AML-193 (cell line): ENCODE data around the gene KIFAP3.
"Not testable (repeated sequence)": the region's sequence is repeated elsewhere in the genome, so short reads cannot be mapped to it uniquely, and the experiment has no call there.

Experiments used
- DNase-seq, 2 experiments: peaks; one replicate each; lab custom pipeline; 2025; lab: John Stamatoyannopoulos, UW

KIFAP3 gene

GRCh38 chr1:169886931-169887330 lies 187.6 kb downstream of the KIFAP3 start:
- DNase-seq = no peak

GRCh38 chr1:169886422-169886821 lies 188.1 kb downstream of the KIFAP3 start:
- DNase-seq = no peak

GRCh38 chr1:169885207-169885606 lies 189.3 kb downstream of the KIFAP3 start:
- DNase-seq = no peak

DNA sequence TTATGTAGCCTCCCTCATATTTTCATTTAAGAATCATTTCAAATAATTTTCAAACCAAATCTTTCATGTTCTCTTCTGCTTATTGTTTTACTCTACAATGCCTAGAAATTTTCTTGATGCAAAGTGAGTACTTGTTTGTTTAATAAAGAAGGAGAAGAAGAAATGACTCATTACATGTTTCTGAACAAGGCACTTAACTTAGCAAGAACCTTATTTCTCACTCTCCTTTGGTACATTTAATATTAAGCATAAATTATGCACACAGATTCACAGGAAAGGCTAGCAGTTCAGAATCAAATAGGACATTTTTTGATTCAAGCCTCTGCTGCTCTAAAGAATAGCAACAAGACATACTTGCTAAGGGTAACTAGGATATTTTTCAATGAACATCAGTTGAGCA lies 189.9 kb downstream of the KIFAP3 start:
- DNase-seq = no peak

GRCh38 chr1:169882039-169882511 lies 192.4 kb downstream of the KIFAP3 start:
- DNase-seq = no peak

DNA sequence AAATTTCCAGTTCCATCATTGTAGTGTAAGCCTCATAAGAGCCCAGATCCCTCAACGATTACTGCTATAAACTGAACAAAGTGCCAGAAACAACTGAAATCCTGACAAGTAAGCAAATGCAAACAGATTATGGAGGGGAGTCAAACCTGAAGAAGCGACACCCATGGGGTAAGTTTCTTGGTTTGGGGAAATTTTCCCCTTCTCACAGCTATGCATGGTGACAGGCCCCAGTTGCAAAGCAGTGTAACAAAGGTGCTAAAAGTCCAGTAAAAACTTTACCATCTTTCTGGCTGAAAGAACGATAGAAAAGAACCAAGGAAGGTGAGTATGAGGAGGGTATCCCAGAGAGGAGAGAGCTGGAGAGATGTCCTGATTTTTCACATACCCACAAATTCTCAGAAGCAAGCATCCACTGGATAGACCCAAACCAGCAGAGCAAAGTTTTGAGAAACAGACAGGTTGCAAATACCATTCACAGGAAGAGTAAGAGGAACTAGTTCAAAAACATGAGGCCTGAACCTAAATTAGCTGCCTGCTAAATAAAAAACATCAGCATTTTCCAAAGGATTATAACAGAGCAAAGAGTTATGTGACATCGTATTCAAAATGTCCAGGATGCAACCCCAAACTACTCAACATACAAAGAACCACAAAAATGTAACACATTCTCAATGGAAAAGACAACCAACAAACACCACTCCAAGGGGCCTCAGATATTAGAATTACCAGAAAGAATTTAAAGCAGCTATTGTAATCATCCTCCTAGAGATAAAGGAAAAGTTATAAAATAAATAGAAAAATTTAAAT lies 195.3 kb downstream of the KIFAP3 start:
- DNase-seq = no peak

GRCh38 chr1:169878498-169878897 lies 196.0 kb downstream of the KIFAP3 start:
- DNase-seq = no peak

DNA sequence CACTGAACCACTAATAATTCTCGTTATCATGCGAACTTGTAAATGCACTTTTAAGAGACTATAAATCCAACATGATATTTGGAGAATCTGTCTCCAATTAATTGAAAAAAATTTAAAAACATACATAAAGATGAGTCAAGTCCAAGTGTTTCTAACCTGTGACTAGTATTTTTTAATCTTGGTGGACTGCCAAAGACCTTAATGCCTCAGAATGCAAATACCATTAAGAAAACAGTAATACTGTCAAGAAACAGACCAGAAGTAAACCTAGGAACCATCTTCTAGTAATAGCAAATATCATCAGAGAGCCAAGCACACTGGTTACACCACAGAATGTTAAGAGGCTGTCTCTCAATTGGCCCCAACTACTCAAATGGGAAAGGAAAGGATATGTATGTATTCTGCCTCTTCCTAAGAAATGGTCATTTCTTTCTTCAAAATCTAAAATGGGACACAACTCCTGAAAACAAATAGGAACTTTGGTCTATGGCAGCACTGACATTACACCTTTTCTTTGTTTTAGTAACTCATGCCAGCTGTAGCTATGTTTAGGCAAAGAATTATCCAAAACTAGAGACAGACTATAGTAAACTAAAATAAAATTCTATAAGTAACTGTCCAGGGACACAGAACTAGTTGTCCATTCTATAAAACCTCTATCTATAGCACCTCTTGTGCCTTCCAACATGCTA lies 196.5 kb downstream of the KIFAP3 start:
- no peak for DNase-seq

GRCh38 chr1:169874229-169874628 lies 200.3 kb downstream of the KIFAP3 start:
- no peak for DNase-seq

- DNase-seq = no peak
Measured at GRCh38 chr1:169873582-169874199, 200.8 kb downstream of the KIFAP3 start.

- DNase-seq = no peak
Measured at GRCh38 chr1:169872906-169873305, 201.6 kb downstream of the KIFAP3 start.

DNA sequence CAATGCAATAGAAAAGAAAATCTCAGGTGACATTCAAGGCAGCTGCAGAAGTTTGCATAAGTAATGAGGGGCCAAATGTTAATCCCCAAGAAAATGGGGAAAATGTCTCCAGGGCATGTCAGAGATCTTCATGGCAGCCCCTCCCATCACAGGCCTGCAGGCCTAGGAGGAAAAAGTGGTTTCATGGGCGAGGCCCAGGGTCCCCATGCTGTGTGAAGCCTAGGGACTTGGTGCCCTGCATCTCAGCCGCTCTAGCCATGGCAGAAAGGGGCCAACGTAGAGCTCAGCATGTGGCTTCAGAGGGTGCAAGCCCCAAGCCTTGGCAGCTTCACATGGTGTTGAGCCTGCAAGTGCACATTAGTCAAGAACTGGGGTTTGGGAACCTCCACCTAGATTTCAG lies 202.5 kb downstream of the KIFAP3 start:
- not testable (repeated sequence) for DNase-seq
